Measurements from ENCODE around the gene MAML1. TPM values are rescaled to one million over a fixed set of nuclear protein-coding genes. Genes with fewer than 3 reads are reported as not detected.
"Not testable (repeated sequence)": the region's sequence is repeated elsewhere in the genome, so short reads cannot be mapped to it uniquely, and the experiment has no call there.

Gene MAML1
- polyA plus RNA-seq, 4 donors: 41.3 to 44.2 (median 42.5) TPM

DNA sequence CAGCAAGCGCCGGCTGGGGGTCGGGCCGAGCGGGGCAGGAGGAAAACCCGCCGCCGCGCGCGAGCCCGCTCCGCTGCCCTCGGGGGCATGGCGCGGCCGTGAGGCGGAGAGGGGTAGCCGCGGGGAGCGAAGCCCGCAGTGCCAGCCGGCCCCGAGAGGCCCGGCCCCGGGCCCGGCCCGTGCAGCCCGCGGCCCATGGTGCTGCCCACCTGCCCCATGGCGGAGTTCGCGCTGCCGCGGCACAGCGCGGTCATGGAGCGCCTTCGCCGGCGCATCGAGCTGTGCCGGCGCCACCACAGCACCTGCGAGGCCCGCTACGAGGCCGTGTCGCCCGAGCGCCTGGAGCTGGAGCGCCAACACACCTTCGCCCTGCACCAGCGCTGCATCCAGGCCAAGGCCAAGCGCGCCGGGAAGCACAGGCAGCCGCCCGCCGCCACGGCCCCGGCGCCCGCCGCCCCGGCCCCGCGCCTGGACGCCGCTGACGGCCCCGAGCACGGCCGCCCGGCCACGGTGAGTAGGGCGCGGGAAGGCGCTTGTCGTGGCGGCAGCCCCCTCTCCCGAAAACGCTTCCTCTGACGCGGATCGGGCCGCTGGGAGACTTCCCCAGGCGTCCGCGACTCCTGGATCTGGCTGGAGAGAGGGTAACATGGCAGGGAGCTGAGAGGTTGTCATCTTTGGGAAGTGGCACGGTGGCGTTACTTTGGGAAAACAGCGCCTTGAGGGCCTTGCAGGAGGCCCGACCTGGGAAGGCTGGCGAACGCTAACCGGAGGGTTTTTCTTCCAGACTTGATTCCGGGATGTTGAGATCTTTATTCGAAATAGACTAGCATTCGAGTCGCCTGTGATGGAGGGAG is 523 bp downstream of the MAML1 start:
- peak in 3 of 4 donors; percentile 14 to 38 (median 34) for DNase-seq (ENCODE audit: low read depth in 4 of 4, low spot score in 3 of 4)

DNA sequence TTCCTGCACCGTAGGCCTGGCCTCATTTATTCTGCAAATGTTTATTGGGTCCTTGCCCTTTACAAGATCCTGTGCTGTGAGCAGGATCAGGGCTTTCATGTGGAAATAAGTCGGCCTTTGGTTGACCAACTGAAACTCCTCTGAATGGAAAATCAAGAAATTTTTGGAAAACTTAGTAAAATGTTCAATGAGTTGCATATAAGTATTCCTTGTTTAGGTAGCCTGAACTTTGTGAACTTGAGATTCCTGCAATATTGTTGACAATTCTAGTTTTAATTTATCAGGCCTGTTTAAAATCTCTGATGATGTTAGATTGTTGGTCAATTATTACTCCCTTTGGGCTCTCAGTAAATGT is 1.1 kb downstream of the MAML1 start:
- no peak for DNase-seq (ENCODE audit: low read depth in 4 of 4, low spot score in 3 of 4)

- DNase-seq (ENCODE audit: low read depth in 4 of 4, low spot score in 3 of 4): no peak
Observed at GRCh38 chr5:179734536-179735164, 2.0 kb downstream of the MAML1 start.

GRCh38 chr5:179738742-179739141 is 6.1 kb downstream of the MAML1 start:
- DNase-seq (ENCODE audit: low read depth in 4 of 4, low spot score in 3 of 4): no peak

- not testable (repeated sequence) for DNase-seq (ENCODE audit: low read depth in 4 of 4, low spot score in 3 of 4)
Observed at GRCh38 chr5:179744106-179744505, 11.5 kb downstream of the MAML1 start.

DNA sequence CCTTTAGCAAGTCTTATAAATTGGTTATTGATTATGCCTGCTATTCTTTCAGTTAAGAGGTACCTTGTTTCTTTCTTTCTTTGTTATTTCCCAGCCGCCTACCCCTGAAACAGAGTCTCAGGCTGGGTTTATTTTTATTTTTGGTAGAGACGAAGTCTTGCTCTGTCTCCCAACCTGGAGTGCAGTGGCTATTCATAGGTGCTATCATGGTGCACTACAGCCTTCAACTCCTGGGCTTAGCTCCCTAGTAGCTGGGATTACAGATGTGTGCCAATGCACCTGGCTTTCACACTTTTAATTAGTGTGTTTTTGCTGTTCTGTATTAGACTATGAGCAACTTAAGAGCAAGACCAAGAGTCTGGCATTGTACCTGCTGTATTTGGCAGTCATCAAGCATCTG is 14.2 kb downstream of the MAML1 start:
- DNase-seq (ENCODE audit: low read depth in 4 of 4, low spot score in 3 of 4): no peak

DNA sequence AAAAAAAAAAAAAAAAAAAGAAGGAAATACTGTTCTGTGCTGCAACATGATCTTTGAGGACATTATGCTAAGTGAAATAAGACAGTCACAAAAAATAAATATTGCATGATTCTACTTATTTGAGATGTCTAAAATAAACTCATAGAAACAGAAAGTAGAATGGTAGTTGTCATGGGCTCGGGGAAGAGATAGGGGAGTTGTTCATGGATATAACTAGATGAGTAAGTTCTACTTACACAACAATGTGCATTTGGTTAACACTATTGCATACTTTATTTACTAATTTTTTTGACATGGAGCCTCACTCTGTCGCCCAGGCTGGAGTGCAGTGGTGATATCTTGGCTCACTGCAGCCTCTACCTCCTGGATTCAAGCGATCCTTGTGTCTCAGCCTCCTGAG is 15.2 kb downstream of the MAML1 start:
- DNase-seq (ENCODE audit: low read depth in 4 of 4, low spot score in 3 of 4): no peak

DNA sequence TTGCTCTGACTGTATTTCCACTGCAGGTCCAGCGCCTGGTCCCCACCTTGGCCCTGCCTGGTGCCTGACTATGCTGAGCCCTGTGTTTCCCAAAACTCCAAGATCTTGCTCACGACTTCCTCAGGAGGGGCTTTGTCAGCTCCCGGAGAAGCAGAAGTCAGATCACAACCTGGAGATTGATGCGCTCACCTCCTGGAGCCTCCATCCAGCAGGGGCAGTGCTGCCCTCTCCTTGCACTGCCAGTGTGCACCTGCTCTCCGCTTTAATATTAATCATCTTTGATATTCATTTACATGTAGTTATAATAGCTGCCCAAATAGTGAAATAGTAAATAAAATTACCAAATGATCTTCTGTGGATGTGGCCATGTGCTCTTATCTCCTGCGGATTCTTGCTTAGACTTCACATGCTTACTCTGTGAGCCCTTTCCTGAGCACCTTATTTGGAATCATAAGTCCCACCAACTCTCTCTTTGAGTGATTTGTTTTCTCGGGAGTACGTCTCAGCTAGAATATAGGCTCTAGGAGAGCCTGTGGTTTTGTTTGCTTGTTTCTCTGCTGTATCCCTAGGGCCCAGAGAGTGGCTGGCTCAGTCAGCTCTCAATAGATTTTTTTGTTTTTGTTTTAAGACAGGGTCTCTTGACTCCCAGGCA is 17.4 kb downstream of the MAML1 start:
- DNase-seq (ENCODE audit: low read depth in 4 of 4, low spot score in 3 of 4): no peak

DNA sequence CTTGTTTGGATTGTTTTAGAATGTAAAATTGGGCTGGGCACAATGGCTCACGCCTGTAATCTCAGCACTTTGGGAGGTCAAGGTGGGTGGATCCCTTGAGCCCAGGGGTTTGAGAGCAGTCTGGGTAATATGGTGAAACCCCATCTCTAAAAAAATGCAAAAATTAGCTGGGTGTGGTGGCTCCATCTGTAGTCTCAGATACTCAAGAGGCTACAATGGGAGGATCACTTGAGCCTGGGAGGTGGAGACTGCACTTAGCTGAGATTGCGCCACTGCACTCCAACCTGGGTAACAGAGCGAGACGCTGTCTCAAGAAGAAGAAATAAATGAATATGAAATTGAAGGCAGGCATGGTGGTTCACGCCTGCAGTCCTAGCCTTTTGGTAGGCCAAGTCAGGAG is 21.3 kb downstream of the MAML1 start:
- no peak for DNase-seq (ENCODE audit: low read depth in 4 of 4, low spot score in 3 of 4)

GRCh38 chr5:179755022-179755421 is 22.4 kb downstream of the MAML1 start:
- DNase-seq (ENCODE audit: low read depth in 4 of 4, low spot score in 3 of 4): no peak

GRCh38 chr5:179758955-179759354 is 26.3 kb downstream of the MAML1 start:
- no peak for DNase-seq (ENCODE audit: low read depth in 4 of 4, low spot score in 3 of 4)

GRCh38 chr5:179759581-179760551 is 27.2 kb downstream of the MAML1 start:
- DNase-seq (ENCODE audit: low read depth in 4 of 4, low spot score in 3 of 4): no peak

DNA sequence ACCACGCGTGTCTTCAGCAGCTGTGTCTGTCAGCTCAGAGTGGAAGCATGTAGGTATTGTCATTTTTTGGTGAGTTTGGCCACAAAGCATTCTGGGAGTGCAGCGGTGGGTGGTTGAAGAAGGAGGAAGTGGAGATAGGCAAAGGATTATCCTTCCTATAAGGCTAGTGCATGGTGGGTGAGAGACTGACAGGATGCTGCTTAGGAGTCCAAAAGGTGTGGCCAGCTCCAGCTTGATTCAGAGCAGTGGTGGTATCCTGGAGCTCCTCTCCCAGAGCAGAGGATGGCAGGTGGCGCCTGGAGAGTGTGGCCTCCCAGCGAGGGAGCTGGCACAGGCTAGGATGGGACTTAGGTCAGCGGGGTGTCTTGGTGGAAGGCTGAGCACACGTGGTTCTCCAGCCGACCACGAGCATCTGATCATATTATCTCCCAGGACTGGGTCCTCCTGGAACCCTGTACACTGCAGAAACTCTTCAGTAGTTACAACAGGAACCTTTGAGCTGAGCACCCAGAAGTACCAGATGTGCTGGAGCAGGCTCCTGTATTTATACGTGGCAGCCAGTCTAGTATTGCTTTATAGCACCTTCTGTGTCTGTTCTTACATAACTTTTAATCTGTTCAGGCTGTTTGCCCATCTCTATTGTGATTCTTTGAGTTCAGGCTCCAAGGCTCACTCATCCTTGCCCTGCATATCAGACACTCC is 29.6 kb downstream of the MAML1 start:
- DNase-seq (ENCODE audit: low read depth in 4 of 4, low spot score in 3 of 4): no peak

DNA sequence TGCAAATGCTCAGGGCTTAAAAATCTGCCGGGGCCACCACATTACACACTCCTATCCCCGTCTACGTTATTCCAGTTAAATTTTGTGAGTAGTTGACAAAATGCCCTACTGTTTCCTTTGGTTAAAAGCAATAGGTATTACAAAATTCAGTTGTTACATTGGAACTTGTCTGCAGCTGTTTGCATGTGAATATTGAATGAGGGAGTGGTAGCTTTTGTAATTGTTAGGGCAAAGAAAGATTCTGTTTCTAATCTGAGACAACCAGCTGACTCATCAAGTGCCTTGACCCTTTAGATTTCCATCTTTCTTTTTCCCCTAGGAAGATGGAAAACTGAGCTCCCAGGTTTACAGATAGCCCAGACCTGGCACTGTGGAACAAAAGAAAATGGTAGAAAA is 30.2 kb downstream of the MAML1 start:
- DNase-seq (ENCODE audit: low read depth in 4 of 4, low spot score in 3 of 4): no peak

GRCh38 chr5:179763215-179763945 is 30.8 kb downstream of the MAML1 start:
- DNase-seq (ENCODE audit: low read depth in 4 of 4, low spot score in 3 of 4): peak; percentile 55 to 69 (median 61)

GRCh38 chr5:179764056-179764455 is 31.4 kb downstream of the MAML1 start:
- no peak for DNase-seq (ENCODE audit: low read depth in 4 of 4, low spot score in 3 of 4)

DNA sequence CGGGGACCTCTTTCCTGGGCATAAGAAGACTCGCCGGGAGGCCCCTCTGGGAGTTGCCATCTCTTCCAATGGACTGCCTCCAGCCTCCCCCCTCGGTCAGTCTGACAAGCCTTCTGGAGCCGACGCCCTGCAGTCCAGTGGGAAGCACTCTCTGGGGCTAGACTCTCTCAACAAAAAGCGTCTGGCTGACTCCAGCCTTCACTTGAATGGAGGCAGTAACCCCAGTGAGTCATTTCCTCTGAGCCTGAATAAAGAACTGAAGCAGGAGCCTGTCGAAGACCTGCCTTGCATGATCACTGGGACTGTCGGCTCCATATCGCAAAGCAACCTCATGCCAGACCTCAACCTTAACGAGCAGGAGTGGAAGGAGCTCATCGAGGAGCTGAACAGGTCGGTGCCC is 32.8 kb downstream of the MAML1 start:
- no peak for DNase-seq (ENCODE audit: low read depth in 4 of 4, low spot score in 3 of 4)

DNA sequence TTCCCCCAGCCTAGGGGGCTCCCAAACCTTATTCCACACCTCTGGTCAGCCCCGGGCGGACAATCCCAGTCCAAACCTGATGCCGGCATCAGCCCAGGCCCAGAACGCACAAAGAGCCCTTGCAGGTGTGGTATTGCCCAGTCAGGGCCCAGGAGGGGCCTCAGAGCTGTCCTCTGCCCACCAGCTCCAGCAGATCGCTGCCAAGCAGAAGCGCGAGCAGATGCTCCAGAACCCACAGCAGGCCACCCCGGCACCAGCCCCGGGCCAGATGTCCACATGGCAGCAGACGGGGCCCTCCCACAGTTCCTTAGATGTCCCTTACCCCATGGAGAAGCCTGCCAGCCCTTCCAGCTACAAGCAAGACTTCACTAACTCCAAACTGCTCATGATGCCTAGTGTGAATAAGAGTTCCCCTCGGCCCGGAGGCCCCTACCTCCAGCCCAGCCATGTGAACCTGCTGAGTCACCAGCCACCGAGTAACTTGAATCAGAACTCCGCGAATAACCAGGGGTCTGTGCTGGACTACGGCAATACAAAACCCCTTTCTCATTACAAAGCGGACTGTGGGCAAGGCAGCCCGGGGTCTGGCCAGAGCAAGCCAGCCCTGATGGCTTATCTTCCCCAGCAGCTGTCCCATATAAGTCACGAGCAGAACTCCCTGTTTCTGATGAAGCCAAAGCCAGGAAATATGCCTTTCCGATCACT is 33.6 kb downstream of the MAML1 start:
- no peak for DNase-seq (ENCODE audit: low read depth in 4 of 4, low spot score in 3 of 4)
